ENCODE results near the gene RALBP1. TPM values are rescaled to one million over a fixed set of nuclear protein-coding genes. Genes with fewer than 3 reads are reported as not detected.
"Not testable (repeated sequence)": the region's sequence is repeated elsewhere in the genome, so short reads cannot be mapped to it uniquely, and the experiment has no call there.

Gene RALBP1
- total RNA-seq, 4 donors from 2014 or later = 92.9 to 157 (median 131) TPM

DNA sequence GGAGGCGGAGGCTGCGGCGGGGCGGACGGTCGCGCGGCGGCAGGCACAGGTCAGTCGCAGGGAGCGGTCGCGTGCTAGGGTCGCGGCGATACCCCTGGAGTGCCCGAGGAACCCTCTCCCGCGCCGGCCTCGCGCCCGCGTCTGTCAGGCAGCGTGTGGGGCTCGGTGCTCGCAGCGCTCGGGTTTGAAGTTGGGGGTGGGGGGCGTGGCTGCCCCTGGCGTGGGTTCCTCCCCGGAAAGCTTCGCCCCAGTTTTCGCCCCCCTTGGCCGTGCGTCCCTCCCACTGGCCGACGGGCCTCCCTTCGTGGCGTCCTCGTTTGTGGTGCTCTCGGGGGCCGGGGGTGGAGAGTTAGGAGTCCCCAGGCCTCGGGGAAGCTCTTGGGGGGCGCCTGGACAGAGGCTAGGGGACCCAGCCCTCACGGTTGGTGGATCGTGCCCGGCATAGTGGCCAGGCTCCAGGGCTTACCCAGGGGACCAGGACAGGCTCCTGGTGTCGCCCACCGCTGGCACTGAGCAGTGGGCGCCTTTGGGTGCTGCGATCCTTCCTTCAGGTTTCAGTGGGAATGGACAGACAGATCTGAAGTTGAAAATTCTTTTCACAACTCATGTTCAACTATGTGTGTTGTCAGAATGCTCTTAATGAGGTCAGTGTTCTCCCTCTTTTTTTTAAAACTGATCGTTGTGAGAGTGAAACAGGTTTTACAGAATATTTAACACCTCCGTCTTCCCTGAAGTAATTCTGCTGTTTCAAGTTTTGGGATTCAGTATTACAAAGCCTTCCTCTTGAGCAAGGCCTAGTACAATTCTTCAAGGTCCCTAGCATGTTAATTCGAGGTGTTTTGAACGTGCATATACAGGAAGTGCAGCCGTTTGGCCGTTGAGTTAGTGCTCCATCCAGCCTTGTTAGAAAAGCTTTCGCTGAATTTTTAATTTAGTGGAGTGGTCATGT, 604 bp downstream of the RALBP1 start:
- 0% methylated on average over 6 to 12 of the region's 59 CpGs for WGBS, 2 donors (ENCODE audit: low coverage in 1 of 2)
- H3K4me3 ChIP-seq = peak overlapping the region; percentile 88 to 94
- H3K9me3 ChIP-seq = no peaks in the 10 kb centered on the region
- TF ChIP-seq POLR2AphosphoS5 (IDR thresholded peaks at IDR 0.05) (no peak), POLR2A (IDR thresholded peaks at IDR 0.05) (peak in 1 of 2 donors; percentile 64), EP300 (IDR thresholded peaks at IDR 0.05) (no peak)
- peaks cover 0 to 33% (median 3%) of the 10 kb centered on the region in 3 donors for H3K4me1 ChIP-seq
- no peak for ATAC-seq
- peak overlapping the region; percentile 66 to 94 (median 90) for H3K27ac ChIP-seq
- peaks cover 0 to 19% of the 10 kb centered on the region in 2 donors for H3K36me3 ChIP-seq
- no peaks in the 10 kb centered on the region for H3K27me3 ChIP-seq

DNA sequence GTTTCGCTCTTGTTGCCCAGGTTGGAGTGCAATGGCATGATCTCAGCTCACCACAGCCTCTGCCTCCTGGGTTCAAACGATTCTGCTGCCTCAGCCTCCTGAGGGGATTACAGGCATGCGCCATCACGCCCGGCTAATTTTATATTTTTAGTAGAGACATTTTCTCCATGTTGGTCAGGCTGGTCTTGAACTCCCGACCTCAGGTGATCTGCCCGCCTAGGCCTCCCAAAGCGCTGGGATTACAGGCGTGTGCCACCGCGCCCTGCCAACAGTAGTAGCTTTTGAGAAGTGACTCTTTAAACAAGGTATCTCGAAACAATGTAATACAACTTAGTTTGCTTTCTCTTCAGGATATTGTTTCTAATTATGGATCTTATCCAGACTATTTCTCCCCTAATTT, 1.6 kb downstream of the RALBP1 start:
- not testable (repeated sequence) for H3K9me3 ChIP-seq, H3K27me3 ChIP-seq, ATAC-seq
- peaks cover 0 to 33% (median 3%) of the 10 kb centered on the region in 3 donors for H3K4me1 ChIP-seq
- WGBS, 2 donors (ENCODE audit: low coverage in 1 of 2) = 90 to 95% methylated on average over 3 to 11 of the region's 12 CpGs
- peaks cover 0 to 25% of the 10 kb centered on the region in 2 donors for H3K36me3 ChIP-seq
- peak overlapping the region in 1 of 4 donors; percentile 94 for H3K27ac ChIP-seq
- peak overlapping the region in 1 of 2 donors; percentile 94 for H3K4me3 ChIP-seq

DNA sequence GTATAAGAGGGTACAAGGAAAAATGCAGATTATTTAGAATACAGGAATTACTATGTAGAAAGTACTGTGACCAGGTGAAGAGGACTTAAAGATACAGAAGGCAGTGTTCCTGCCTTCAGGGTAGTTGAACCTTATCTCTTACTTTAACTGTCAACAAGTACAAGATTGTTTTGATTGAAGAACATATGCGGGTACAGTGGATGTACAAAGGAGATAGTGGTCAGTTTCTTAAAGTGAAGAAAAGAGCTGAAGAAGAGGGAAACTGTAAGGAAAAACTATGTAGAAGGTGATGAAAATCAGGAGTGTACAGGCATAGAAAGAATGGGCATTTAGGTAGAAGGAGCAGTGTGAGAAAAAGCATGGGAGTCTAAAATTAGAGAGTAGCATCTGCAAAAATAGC, 2.2 kb downstream of the RALBP1 start:
- 53 to 78% methylated on average over 1 of the region's 1 CpG for WGBS, 2 donors (ENCODE audit: low coverage in 1 of 2)
- peaks cover 0 to 33% (median 3%) of the 10 kb centered on the region in 3 donors for H3K4me1 ChIP-seq
- H3K27me3 ChIP-seq = no peaks in the 10 kb centered on the region
- H3K36me3 ChIP-seq = peaks cover 0 to 25% of the 10 kb centered on the region in 2 donors
- H3K27ac ChIP-seq = no peak overlapping the region
- no peak for ATAC-seq
- H3K9me3 ChIP-seq = no peaks in the 10 kb centered on the region
- TF ChIP-seq POLR2A (IDR thresholded peaks at IDR 0.05) (no peak), EP300 (IDR thresholded peaks at IDR 0.05) (no peak), POLR2AphosphoS5 (IDR thresholded peaks at IDR 0.05) (no peak)
- TF ChIP-seq, protein P1, sequence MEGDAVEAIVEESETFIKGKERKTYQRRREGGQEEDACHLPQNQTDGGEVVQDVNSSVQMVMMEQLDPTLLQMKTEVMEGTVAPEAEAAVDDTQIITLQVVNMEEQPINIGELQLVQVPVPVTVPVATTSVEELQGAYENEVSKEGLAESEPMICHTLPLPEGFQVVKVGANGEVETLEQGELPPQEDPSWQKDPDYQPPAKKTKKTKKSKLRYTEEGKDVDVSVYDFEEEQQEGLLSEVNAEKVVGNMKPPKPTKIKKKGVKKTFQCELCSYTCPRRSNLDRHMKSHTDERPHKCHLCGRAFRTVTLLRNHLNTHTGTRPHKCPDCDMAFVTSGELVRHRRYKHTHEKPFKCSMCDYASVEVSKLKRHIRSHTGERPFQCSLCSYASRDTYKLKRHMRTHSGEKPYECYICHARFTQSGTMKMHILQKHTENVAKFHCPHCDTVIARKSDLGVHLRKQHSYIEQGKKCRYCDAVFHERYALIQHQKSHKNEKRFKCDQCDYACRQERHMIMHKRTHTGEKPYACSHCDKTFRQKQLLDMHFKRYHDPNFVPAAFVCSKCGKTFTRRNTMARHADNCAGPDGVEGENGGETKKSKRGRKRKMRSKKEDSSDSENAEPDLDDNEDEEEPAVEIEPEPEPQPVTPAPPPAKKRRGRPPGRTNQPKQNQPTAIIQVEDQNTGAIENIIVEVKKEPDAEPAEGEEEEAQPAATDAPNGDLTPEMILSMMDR (IDR thresholded peaks at IDR 0.05) = no peak
- H3K4me3 ChIP-seq = no peak overlapping the region

DNA sequence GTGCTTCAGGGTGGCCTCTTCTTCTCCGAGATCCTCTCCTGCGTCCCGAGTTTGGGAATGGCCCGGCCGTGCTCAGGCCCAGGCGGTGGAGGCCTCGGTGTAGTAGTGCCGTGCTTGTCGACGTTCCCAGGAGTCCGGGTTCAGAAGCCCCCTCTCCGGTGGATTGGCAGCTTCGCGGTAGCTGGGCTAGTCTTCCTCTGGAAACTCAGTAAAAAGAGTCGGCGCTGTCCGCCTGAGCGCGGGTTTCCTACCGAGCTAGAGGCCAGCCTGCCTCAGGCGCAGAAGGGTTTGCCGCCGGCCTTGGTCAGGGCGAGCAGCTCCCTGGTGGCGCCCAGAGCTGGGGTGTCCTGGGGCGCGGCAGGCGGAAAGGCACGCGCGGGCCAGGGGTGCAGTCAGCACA, 3.2 kb downstream of the RALBP1 start:
- Histone ChIP-seq H3K27ac (no peak overlapping the region), H3K4me3 (no peak overlapping the region), H3K27me3 (no peaks in the 10 kb centered on the region), H3K36me3 (peaks cover 0 to 25% of the 10 kb centered on the region in 2 donors), H3K9me3 (no peaks in the 10 kb centered on the region), H3K4me1 (peaks cover 0 to 33% (median 3%) of the 10 kb centered on the region in 3 donors)
- TF ChIP-seq POLR2A (IDR thresholded peaks at IDR 0.05) (no peak), EP300 (IDR thresholded peaks at IDR 0.05) (no peak), POLR2AphosphoS5 (IDR thresholded peaks at IDR 0.05) (no peak)
- TF ChIP-seq, protein P1 (IDR thresholded peaks at IDR 0.05) = no peak
- ATAC-seq = no peak
- WGBS, 2 donors (ENCODE audit: low coverage in 1 of 2) = 90% methylated on average over 2 of the region's 31 CpGs; no CpG with 5 or more reads in 1 of the 2 donors

DNA sequence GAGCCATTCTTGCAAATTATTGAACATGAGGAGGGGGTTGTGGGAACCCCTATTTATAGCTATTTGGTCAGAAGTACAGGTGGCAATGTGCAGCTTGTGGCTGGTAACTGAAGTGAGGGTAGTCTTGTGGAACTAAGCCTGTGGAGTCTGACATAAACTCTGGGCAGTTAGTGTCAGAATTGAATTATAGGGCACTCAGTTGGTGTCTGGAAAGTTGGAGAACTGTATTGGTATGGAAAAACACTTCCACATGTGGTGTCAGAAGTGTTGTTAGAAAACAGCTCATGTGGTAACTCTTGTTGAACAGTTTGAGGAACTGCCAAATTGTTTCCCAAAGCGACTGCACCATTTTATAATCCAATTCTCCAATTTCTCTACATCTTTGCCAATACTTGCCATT, 7.5 kb downstream of the RALBP1 start:
- 90 to 92% methylated on average over 1 of the region's 1 CpG for WGBS, 2 donors (ENCODE audit: low coverage in 1 of 2)
- Histone ChIP-seq H3K36me3 (peaks cover 0 to 25% of the 10 kb centered on the region in 2 donors), H3K27ac (no peak overlapping the region), H3K4me1 (peaks cover 0 to 10% (median 0%) of the 10 kb centered on the region in 3 donors), H3K9me3 (peaks cover 0 to 4% (median 0%) of the 10 kb centered on the region in 3 donors), H3K27me3 (no peaks in the 10 kb centered on the region), H3K4me3 (no peak overlapping the region)
- ATAC-seq = no peak
- TF ChIP-seq POLR2AphosphoS5 (IDR thresholded peaks at IDR 0.05) (no peak), POLR2A (IDR thresholded peaks at IDR 0.05) (no peak), EP300 (IDR thresholded peaks at IDR 0.05) (no peak)
- TF ChIP-seq, protein P1 (IDR thresholded peaks at IDR 0.05) = no peak
